Osteoblast (primary cell): ENCODE data around the gene UTP14A. TPM values are rescaled to one million over a fixed set of nuclear protein-coding genes. Genes with fewer than 3 reads are reported as not detected.
A peak's percentile ranks its signal among the peaks of the same experiment; 100 is the strongest.

Source experiments
- DNase-seq: peaks from one replicate; pipeline ENCODE4 v3.0.0; 2011; ENCODE audit warnings: low spot score, mixed read lengths; ENCODE audit not compliant: insufficient read length; ENCODE audit errors: missing footprints
- H2AFZ ChIP-seq: 2 replicates; pipeline ENCODE4 v1.6.0; 2011; ENCODE audit warnings: mild to moderate bottlenecking, low read length
- H3K27ac ChIP-seq: 2 replicates; pipeline ENCODE4 v1.5.1; 2011; ENCODE audit warnings: mild to moderate bottlenecking, low read depth, low read length, moderate library complexity
- H3K27me3 ChIP-seq: 2 replicates; pipeline ENCODE4 v1.6.0; 2012; ENCODE audit warnings: mild to moderate bottlenecking, control low read depth, inconsistent platforms, low read length, moderate library complexity; ENCODE audit not compliant: insufficient read depth
- H3K36me3 ChIP-seq: 2 replicates; pipeline ENCODE4 v1.5.1; 2011; ENCODE audit warnings: mild to moderate bottlenecking, low read length, control low read depth, moderate library complexity; ENCODE audit not compliant: insufficient read depth
- H3K4me1 ChIP-seq: 2 replicates; pipeline ENCODE4 v1.5.1; 2011; ENCODE audit warnings: mild to moderate bottlenecking, low read length, control low read depth, moderate library complexity; ENCODE audit not compliant: insufficient read depth
- H3K4me2 ChIP-seq: 2 replicates; pipeline ENCODE4 v1.6.0; 2011; ENCODE audit warnings: mild to moderate bottlenecking, low read length; ENCODE audit not compliant: insufficient read depth
- H3K4me3 ChIP-seq: fragments of 200-600 bp; sonication (generic); 3 replicates; pipeline ENCODE4 v1.5.1; 2012; ENCODE audit warnings: mild to moderate bottlenecking, low read length, inconsistent platforms; ENCODE audit not compliant: insufficient read depth
- H3K79me2 ChIP-seq: 2 replicates; pipeline ENCODE4 v1.6.0; 2012; ENCODE audit warnings: mild to moderate bottlenecking, low read length, control low read depth, inconsistent platforms; ENCODE audit not compliant: insufficient read depth
- H3K9me3 ChIP-seq: 2 replicates; pipeline ENCODE4 v1.5.1; 2011; ENCODE audit warnings: low read depth, low read length, control low read depth
- H4K20me1 ChIP-seq: 2 replicates; pipeline ENCODE4 v1.6.0; 2012; ENCODE audit warnings: mild to moderate bottlenecking, low read length, control low read depth; ENCODE audit not compliant: insufficient read depth
- CTCF ChIP-seq: IDR thresholded peaks from 2 replicates; pipeline ENCODE4 v1.5.1; 2011; ENCODE audit warnings: mild to moderate bottlenecking, low read depth, low read length, moderate library complexity; ENCODE audit errors: extremely low read depth
- total RNA-seq: library from RNA; depleted of rRNA; stranded (reverse); fragments of >200 nt; gene quantifications from 2 replicates; pipeline ENCODE4 v1.2.3, GENCODE V29; 2012

The UTP14A gene
- total RNA-seq, 1 donor: 19.9 TPM

GRCh38 chrX:129932016-129932820, 26.3 kb downstream of the UTP14A start:
- Histone ChIP-seq H3K9me3 (no peaks in the 10 kb centered on the region), H3K4me3 (peak overlapping the region; percentile 76), H3K27ac (no peak overlapping the region), H3K36me3 (peaks cover 3% of the 10 kb centered on the region), H3K4me1 (no peaks in the 10 kb centered on the region), H2AFZ (peak overlapping the region; percentile 72), H3K4me2 (peak overlapping the region; percentile 70), H3K79me2 (no peaks in the 10 kb centered on the region), H3K27me3 (peaks cover 18% of the 10 kb centered on the region), H4K20me1 (no peaks in the 10 kb centered on the region)
- DNase-seq: peak; percentile 96
- no peak for TF ChIP-seq CTCF

GRCh38 chrX:129932821-129933321, 26.9 kb downstream of the UTP14A start:
- no peak overlapping the region for H3K27ac ChIP-seq

GRCh38 chrX:129933700-129934099, 27.7 kb downstream of the UTP14A start:
- H3K79me2 ChIP-seq: no peaks in the 10 kb centered on the region
- no peak for TF ChIP-seq CTCF
- H3K27me3 ChIP-seq: peaks cover 23% of the 10 kb centered on the region
- no peak overlapping the region for H3K27ac ChIP-seq
- H3K4me1 ChIP-seq: no peaks in the 10 kb centered on the region
- H4K20me1 ChIP-seq: no peaks in the 10 kb centered on the region
- no peak overlapping the region for H2AFZ ChIP-seq
- H3K36me3 ChIP-seq: peaks cover 3% of the 10 kb centered on the region
- DNase-seq: no peak
- no peaks in the 10 kb centered on the region for H3K9me3 ChIP-seq
- H3K4me3 ChIP-seq: no peak overlapping the region
- no peak overlapping the region for H3K4me2 ChIP-seq

More at GRCh38 chrX:129932821-129933321, 26.9 kb downstream of the UTP14A start:
- DNase-seq: peak; percentile 71
- Histone ChIP-seq H3K27me3 (peaks cover 18% of the 10 kb centered on the region), H4K20me1 (no peaks in the 10 kb centered on the region), H3K9me3 (no peaks in the 10 kb centered on the region), H3K79me2 (no peaks in the 10 kb centered on the region), H3K4me1 (no peaks in the 10 kb centered on the region), H3K36me3 (peaks cover 3% of the 10 kb centered on the region), H2AFZ (no peak overlapping the region), H3K4me2 (peak overlapping the region; percentile 39), H3K4me3 (peak overlapping the region; percentile 22)
- TF ChIP-seq CTCF: no peak

GRCh38 chrX:129934461-129934860, 28.5 kb downstream of the UTP14A start:
- H3K4me3 ChIP-seq: no peak overlapping the region
- H3K27me3 ChIP-seq: peaks cover 24% of the 10 kb centered on the region
- no peaks in the 10 kb centered on the region for H3K9me3 ChIP-seq
- no peak overlapping the region for H3K27ac ChIP-seq
- H3K36me3 ChIP-seq: peaks cover 1% of the 10 kb centered on the region
- no peaks in the 10 kb centered on the region for H4K20me1 ChIP-seq
- no peak for DNase-seq
- no peak overlapping the region for H3K4me2 ChIP-seq
- H3K4me1 ChIP-seq: no peaks in the 10 kb centered on the region
- no peak overlapping the region for H2AFZ ChIP-seq
- no peak for TF ChIP-seq CTCF
- H3K79me2 ChIP-seq: no peaks in the 10 kb centered on the region
